NCI-H1930 (cell line): Measurements from ENCODE around the gene TNS3.
"Not testable (repeated sequence)": the region's sequence is repeated elsewhere in the genome, so short reads cannot be mapped to it uniquely, and the experiment has no call there.

Experiments used
- DNase-seq, 2 experiments: peaks; one replicate each; lab custom pipeline; 2025; lab: John Stamatoyannopoulos, UW

Gene TNS3

GRCh38 chr7:47581804-47582763 is at the start of gene TNS3:
TNS3 (minus strand) TSS chr7:47582111; CDS start chr7:47439636, 142,475 bp downstream.
- peak; percentile 3 to 11 for DNase-seq

GRCh38 chr7:47631711-47632110 is 49.8 kb upstream of the TNS3 start:
- no peak for DNase-seq

DNA sequence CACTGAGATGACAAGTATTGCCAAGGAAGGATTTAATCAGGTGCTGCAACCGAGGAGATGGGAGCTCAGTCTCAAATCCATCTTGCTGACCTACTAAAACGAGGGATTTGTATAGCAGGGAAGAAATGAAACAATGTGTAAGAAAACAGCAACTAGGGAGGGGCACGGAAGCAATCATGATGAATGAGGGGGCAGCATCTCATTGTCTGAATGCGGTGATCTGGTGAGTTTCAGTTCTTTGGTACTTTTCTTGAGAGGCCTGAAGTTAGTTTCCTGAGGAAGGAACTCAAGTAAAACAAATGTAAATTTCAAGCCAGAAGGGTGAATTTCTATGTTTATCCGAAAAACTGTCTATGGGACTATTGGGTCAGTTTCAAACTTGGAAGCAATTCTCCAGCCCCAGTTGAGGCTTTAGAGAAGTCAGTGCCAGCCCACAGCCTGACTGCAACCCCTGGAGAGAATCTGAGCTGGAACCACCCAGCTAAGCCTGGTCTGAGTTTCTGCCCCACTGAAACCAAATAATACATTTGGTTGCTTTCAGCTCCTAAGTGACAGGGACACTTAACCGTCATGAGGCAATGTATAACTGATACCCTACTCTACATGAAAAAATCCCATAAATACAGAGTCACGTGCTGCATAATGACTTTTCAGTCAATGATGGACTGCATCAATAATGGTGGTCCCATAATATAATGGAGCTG is 45.8 kb upstream of the TNS3 start:
- no peak for DNase-seq

- no peak for DNase-seq
Measured at GRCh38 chr7:47625861-47626715, 44.2 kb upstream of the TNS3 start.

GRCh38 chr7:47624689-47625088 is 42.8 kb upstream of the TNS3 start:
- DNase-seq = no peak

- DNase-seq = no peak
Measured at GRCh38 chr7:47622946-47623640, 41.2 kb upstream of the TNS3 start.

DNA sequence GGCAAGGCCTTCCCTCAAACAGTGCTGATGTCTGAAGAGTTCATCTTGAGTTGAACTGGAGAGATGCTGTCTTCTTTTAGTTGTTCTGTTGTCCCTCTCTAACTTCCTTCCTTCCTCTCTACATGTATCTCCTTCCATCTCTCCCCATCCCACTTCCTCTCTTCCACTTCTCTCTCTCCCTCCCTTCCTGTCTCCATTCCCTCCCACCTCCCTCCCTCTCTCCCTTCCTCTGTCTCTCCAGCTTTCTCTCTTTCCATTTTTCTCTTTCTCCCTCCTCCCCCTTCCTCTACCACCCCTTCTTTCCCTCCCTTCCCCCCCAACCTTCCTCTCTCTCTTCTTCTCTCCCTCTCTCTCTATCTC is 40.7 kb upstream of the TNS3 start:
- no peak for DNase-seq

- DNase-seq = no peak
Measured at GRCh38 chr7:47621979-47622561, 40.2 kb upstream of the TNS3 start.

GRCh38 chr7:47621347-47621746 is 39.4 kb upstream of the TNS3 start:
- no peak for DNase-seq

DNA sequence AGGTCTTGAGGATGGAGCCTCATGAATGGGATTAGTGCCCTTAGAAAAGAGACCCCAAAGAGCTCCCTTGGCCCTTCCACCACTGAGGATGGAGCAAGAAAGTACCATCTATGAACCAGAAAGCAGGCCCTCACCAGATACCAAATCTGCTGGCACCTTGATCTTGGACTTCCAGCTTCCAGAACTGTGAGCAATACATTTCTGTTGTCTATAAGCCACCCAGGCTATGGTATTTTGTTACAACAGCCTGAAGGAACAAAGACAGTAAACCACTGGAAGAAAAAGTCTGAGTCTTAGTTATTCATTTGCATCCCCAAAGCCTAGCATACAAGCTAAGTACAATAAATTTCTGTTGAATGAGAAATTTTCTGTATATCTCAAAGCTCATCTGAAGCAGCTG is 37.9 kb upstream of the TNS3 start:
- no peak for DNase-seq

GRCh38 chr7:47617131-47617530 is 35.2 kb upstream of the TNS3 start:
- no peak for DNase-seq

DNA sequence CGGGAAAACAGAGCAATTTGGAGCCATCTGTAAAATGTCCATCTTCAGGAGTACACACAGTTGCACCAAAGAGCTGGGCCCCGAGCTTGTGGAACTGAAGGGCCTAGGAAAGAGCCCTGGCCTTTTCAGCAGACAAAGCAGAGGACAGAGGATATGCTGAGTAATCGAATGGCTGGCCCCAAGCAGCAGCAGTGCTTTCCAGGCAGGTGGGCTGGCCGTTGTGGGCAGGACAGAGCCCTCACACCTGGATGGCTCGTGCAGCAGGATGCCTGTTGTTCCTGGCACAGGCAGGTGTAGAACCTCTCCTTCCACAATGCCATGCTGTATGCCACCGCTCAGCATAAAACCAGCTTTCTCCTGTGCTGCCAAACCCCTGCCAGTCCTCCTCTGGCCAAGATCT is 32.5 kb upstream of the TNS3 start:
- no peak for DNase-seq

DNA sequence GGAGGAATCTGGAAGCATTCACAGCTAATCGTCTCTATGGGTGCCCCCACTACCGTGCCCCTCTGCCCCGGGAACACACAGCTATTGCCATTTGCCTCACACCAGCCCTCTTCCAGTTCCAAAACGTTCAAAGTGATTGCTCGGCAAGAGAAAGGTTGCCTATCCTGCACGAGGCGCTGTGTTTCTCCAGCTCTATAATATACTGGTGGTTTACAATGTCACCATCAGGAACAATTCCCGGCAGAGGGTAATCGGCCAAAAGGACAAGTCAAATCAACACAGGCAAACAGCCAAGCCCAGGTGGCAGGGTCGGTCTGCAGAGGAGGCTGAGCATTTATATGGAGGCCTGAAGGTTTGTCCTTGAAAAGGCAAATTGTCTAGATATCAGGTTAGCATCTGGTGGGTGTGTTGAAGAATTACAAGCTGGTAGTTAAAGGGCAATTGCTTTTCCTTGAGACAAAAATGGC is 29.2 kb upstream of the TNS3 start:
- no peak for DNase-seq

DNA sequence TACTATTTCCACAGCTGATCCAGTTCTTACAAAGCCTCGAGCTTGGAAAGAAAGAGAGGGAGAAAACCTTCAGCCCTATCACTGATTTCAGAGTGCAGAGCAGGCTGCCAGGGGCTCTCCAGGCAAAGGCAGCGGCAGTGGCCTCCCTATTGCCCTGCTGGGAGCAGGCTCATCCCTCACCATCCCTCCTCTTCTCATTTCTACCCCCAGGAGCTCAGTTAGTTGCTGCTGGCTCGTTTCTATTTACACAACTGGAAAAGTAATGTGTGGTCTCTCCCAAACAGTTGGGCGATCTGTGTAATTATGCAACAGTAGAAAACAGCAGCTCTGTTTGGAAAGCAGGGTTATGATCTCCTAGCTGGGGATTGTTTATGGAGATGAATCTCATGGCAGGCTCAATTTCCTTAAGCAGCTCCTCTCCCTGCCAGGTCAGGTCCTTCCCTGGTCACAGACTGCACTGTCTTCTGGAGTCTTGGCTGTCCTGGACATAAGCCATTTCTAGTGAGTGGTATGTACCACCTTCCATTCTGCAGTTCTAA is 28.7 kb upstream of the TNS3 start:
- DNase-seq = no peak

- no peak for DNase-seq
Measured at GRCh38 chr7:47609803-47610452, 28.0 kb upstream of the TNS3 start.

DNA sequence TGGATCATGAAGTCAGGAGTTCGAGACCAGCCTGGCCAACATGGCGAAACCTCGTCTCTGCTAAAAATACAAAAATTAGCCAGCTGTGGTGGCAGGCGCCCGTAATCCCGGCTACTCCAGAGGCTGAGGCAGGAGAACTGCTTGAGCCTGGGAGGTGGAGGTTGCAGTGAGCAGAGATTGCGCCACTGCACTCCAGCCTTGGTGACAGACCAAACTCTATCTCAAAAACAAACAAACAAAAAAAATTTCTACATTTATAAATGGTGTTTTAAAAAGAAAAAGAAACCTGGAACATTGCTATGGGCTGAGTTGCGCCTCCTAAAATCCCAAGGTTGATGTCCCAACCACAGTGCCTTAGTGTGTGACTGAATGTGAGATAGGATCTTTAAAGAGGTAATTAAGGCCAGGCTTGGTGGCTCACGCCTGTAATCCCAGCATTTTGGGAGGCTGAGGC is 24.7 kb upstream of the TNS3 start:
- DNase-seq = not testable (repeated sequence)

DNA sequence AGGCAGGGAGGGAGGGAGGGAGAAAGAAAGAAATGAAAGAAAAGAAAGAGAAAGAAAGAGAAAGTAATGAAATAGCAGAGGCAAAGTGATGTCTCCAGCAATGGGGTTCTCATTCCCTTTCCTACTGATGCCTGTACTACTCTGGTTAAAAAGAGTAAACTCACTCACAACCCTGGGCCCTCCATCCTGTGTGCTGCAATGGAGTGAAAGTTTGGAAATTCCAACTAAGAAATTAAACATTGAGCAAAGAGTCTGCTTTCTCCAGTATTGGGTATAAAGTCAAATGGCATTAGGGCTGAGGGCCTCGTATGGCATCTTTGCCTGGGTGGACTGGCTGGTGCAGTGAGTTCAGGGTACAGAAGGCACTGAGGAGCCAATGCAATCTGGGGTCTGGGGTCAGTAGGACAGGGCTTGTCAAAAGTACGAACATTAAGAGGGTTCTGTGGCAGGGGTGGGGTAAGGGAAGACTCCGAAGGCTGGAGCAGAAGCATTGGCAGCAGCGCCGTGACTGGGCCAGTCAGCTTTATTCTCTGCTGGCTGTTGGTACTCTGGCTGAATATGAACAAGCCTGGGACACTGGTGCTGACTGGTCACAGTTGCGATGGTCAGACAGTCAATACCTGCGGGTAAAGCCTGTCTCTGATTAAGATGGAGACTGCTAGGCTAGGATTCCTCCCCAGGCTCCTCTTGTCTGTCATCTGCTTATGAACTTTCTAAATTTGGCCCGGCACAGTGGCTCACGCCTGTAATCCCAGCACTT is 24.1 kb upstream of the TNS3 start:
- no peak for DNase-seq

GRCh38 chr7:47604496-47604890 is 22.6 kb upstream of the TNS3 start:
- no peak for DNase-seq

DNA sequence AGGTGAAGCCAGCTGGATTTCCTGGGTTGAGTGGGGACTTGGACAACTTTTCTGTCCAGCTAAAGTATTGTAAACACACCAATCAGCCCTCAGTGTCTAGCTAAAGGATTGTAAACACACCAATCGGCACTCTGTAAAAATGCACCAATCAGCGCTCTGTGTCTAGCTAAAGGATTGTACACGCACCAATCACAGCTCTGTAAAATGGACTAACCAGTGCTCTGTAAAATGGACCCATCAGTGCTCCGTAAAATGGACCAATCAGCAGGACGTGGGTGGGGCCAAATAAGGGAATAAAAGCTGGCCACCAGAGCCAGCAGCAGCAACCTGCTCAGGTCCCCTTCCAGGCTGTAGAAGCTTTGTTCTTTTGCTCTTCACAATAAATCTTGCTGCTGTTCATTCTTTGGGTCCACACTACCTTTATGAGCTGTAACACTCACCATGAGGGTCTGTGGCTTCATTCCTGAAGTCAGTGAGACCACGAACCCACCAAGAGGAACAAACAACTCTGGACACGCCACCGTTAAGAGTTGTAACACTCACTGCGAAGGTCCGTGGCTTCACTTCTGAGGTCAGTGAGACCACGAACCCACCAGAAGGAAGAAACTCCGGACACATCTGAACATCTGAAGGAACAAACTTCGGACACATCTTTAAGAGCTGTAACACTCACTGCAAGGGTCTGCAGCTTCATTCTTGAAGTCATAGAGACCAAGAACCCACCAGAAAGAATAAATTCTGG is 21.8 kb upstream of the TNS3 start:
- not testable (repeated sequence) for DNase-seq
